Suppressor macrophage (primary cell): ENCODE data around the gene VPREB3.

Source experiments
- DNase-seq, 4 experiments: peaks; one replicate each; pipeline ENCODE4 v3.0.0-alpha.2; 2020 to 2022

The VPREB3 gene

DNA sequence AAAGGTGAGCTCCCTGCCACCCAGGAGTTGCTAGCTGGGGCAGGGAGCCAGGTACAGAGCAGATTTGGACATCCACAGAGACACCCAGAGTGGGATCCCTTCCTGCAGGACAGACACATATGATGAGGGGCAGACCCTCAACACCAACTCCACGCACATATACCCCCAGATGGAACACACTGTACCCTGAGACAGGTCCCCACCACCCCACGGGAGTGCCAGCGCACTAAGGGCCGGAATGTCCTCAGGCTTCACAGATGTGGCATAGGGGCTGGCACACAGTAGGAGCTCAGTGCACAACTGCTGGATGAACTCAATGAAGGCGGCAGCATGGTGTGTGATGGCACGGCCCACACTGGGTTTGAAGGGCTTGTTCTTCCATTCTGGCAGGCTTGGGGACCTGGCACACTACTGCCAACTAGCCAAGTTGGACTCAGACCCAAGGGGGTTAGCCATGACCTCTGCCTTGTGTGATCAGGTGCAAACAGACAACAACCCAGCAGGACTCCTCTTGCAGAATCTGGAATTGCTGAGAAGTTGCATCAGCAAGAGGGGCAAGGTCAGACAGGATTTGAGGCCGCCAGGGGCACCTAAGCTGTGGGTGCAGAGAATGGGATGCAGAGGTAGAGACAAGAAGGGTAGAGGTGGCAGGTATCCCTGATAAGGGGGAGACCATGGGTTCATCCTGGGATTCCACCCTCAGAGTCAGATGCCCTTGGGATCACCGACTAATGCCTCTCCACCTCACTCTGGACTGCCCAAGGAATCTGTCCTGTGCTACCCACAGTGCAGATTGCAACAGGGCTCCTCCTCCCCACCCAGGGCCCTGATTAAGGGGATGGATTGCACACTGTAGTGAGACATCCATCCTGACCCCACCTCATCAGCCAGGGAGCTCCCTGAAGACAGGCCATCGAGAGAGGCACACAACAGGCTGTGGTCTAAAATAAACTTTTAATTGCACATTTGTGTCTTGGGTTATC lies 11.0 kb upstream of the VPREB3 start:
- no peak for DNase-seq

DNA sequence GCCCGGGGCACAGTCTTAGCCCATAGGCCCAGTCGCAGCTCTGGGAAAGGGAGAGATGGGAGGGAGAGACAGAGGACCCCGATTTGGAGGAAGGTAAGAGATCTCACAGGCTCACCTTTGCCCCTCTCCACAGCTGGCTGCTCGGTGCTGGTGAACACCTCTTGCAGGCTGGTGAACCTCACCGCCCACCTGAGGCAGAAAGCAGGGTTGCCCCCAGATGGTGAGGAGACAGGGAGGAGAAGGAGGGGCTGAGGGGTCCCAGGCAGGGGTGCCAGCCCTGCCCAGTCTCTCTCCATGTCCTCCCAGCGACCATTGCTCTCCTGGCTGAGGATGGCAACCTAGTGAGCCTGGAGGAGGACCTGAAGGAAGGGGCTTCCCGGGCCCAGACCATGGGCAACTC lies 9.7 kb upstream of the VPREB3 start:
- DNase-seq = no peak

DNA sequence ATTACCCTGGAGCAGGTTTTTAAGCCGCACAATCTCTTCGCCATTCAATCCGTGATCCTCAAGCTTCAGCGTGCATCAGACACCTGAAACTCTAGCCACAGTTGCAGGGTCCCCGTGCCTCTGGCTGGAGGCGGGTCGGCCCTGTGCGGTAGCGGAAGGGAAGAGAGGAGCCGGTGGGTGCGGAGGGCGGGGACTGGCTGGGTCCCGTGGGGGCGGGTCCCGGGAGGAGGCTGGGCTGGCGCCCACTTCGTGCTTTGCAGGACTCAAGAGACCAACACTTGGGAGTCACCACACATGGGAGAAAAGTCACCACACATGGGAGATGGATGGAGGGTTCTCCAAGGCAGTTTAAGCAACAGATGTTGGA lies 9.3 kb upstream of the VPREB3 start:
- peak in 2 of 4 experiments; percentile 49 to 58 for DNase-seq

DNA sequence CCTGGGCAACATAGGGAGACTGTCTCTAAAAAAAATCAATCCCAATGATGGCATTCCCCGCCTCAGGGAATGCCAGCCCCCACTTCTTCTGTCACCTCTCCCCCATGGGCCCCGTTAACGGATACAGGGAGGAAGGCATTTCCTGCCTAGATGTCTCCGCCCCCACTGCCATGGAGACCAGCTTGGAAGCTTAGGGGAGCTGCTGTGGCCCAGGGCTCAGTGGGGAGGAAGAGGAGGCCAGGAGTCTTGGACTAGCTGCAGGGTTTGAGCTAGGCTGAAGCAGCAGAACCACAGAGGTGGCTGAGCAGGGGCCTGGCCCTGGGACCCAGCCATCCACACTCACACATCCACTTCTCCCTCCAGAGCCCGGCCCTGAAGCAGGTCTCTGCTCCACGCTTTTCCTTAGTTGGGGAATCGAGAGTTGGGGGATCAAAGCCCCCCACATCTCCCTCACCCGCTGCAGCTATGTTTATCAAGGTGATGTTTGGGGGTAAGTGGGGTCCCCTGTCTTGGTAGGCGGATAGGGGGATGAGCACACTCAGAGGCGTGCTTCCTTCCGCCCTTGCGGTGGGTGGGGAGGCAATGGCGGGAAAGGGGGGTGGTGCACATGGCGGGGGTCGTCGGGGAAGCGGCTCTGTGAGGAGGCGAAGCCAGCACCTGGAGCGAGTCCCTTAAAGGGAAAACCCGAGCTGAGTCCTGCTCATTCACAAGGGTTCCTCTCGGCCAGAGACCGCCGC lies 8.8 kb upstream of the VPREB3 start, which contains the start of gene C22orf15:
Gene C22orf15 (plus strand): TSS at position 149 of the 737 bp plus-strand sequence. CDS start 317 bp downstream, at position 466.
- peak in 1 of 4 experiments; percentile 29 for DNase-seq

DNA sequence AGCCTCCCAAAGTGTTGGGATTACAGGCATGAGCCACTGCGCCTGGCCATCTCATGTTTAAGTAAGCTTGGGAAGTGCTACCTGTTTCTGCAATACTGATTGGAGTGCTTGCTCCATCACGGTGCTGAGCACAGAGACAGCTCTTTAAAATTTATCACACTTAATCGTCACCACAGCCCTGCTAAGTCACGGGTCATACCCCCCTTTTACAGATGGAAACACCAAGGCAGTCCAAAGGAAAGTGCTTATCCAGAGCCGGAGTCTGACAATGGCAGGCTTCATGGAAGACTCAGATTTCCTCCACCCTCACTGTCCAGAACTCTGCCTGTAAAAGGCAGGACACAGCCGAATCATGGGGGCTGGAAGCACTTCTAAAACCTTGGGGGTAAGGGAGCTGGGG lies 5.8 kb upstream of the VPREB3 start:
- no peak for DNase-seq

DNA sequence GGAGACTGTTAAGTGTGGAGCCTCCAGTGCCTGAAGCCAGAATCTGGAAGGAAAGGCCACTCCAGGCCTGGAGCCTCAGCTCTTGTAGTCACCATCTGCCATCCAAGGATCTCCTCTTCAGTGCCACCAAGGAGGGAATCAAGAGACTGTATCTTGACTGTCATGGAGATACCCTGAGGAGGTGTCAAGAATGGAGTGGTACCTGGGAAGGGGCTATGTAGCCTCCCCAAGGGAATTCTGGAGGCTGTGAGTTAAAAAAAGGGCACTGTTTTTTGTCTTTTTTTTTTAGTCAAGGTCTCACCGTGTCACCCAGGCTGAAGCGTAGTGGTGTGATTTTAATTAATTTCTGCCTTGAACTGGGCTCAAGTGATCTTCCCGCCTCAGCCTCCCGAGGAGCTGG lies 5.3 kb upstream of the VPREB3 start:
- no peak for DNase-seq

DNA sequence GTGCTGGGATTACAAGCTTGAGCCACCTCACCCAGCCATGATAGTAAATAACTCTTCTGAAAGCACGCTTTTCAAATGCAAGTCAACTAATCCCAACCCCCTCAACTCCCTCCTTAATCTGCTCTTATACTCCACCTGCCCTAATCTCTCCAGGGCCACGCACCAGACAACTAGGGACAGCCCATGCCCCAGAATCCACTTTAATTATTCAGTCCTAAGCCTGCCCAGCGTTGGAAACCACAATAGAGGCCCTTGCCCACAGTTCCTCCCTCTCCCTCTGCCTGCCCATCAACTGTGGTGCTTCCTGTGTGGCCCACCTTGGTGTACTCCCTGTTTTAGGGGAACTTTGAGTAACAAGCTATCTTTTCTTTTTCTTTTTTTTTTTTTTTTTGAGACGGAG lies 2.7 kb upstream of the VPREB3 start:
- no peak for DNase-seq

DNA sequence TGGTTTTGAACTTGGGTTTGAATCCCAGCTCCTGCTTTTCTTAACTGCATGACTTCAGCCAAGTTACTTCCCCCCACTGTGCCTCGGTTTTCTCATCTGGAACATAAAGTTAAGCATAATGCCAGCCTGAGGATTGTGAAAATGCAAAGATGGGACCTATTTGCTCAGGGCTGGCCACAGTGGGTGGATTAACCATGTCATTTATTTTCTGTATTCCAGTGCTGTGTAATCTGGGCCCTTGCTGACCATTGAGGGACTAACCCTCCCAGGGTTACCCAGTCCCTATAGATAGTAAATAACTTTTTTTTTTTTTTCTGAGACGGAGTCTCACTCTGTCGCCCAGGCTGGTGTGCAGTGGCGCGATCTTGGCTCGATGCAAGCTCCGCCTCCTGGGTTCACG lies 1.5 kb upstream of the VPREB3 start:
- DNase-seq = no peak

DNA sequence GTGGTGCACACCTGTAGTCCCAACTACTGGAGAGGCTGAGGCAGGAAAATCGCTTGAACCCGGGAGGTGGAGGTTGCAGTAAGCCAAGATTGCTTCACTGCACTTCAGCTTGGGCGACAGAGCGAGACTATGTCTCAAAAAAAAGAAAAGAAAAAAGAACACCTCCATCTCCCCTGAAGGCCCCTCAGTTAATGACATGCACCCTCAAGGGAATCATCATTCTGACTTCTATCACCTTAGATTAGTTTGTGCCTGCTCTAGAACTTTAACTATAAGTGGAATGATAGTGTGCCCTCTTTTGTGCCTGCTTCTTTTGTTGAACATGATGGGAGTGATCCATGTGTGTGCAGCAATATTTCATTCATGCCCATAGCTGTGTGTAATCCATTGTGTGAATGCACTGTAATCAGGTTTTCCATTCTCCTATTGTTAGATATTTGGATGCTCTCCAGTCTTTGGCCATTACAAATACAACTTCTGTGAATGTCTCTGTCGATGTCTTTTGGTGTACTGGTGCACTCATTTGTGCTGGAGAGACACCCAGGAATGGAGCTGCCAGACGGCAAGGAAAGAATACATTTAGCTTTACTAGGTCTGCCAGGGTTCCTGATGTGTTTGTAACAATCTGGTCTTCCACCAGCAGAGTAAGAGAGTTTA lies 883 bp upstream of the VPREB3 start:
- no peak for DNase-seq

DNA sequence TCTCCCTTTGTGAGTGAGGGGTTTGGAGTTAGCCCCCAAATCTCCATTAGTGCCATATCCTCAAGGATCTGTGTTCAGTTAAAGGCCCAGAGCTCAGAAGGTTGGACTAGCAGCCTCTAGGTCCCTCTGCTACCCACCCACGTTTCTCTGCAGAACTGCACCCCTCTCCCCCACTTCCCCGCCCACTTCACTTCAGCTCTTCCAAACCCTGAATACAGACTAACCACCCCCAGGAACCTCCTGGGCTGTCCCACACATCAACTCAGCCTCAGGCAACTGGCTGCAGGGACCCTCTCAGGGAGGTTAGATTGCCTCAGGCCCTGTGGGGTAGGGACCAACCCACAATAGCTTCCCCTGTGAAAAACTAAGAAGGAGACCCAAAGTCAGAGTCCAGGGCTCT lies 840 bp downstream of the VPREB3 start:
- DNase-seq = peak in 2 of 4 experiments; percentile 23 to 24

DNA sequence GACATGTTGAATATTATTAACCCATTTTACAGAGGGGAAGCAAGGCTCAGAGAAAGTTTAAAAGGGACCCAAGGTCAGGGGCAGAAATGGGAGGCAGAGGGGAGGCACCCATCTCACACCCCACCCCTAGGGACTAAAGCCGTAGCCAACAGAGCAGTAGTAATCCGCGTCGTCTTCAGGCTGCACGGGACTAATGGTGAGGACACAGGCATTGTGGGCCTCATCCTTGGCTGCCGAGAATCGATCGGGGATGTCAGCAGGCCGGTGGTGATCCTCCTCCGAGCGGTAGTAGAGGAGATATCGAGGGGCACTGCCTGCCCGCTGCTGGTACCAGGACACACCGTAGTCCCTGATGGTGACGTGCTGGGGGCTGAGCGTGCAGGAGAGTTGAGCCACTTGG lies 1.5 kb downstream of the VPREB3 start:
- no peak for DNase-seq

DNA sequence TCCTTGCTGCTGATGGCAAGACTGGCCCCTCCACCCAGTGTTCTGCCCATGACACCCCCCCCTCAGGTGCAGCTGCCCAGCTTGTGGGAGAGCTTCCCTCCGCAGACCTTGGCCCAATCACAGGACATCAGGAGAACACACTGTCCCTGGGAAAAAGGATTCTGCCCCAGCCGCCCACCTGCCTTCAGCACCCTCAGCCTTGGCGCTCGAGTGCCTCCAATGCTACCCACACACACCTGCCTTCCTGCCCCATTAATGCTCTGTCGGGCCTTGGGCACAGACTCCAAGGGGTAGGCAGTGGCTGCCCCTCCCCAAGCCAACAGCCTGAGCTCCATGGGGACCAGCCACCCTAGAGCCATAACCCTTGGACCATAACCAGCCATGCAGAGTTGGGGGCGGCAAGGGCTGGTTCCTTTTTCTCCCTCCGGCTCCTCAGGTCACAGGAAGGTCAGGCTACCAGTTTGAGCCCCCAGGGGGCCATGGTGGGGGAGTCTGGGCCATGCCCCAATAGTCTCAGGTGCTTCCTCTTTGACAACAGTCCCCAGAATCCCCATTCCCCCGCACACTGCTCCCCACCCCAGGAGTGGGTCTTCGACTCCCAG lies 2.0 kb downstream of the VPREB3 start:
- DNase-seq = no peak

DNA sequence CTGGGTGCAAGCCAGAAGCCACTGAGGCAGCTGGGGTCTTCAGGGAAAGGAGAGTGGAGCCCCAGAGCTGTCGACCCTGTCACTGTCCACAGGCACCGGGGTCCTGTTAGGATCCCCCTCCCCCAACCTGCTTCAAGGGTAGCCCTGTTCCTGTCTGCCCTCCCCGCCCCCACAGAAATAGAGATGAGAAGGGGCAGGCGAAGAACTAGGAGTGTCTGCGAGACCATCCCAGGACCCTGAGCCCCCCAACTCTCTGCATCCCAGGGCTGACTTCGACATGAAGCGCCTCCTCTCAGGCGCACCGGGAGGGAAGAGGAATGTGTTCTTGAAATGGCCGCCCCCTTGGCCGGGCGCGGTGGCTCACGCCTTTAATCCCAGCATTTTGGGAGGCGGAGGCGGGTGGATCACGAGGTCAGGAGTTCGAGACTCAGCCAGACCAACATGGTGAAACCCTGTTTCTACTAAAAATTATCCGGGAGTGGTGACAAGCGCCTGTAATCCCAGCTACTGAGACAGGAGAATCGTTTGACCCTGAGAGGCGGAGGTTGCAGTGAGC lies 2.7 kb downstream of the VPREB3 start:
- DNase-seq = peak in 2 of 4 experiments; percentile 14 to 42

DNA sequence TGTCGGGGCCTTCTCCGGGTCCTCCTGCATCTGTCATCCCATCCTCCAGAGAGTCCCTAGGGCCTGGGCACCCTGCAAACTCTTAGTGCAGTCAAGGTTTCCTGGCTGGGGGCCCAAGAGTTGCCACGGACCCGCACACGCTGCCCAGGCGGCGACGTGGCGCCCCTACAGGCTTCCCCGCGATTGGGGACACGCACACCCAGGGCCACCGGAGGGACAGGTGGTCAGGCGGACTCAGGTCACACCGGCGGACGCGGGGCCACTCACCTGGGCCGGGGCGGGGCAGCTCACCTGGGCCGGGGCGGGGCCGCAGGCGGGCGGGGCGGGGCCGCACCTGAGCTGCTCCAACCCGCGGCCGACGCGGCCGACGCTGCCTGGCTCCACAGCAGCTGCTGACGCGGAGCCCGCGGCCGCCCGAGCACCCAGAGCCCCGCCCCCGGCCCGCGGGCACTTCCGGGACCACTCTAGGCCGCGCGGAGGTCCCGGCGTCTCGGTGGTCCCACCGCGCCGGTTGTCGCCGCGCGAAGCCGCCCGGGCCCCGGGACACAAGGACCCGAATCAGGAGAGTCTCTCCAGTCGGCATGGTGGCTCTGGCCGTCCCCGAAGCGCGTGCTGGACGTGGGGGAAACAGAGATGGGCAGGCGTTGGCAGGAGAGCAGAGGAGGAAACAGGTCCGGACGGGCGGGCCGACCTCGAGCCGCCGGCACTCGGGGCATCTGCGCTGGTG lies 3.3 kb downstream of the VPREB3 start, which contains the start of gene ZNF70:
Gene ZNF70 (minus strand): TSS at position 399 of the 727 bp plus-strand sequence. CDS start 5,972 bp downstream, outside the sequence.
- peak; percentile 73 to 93 (median 84) for DNase-seq

DNA sequence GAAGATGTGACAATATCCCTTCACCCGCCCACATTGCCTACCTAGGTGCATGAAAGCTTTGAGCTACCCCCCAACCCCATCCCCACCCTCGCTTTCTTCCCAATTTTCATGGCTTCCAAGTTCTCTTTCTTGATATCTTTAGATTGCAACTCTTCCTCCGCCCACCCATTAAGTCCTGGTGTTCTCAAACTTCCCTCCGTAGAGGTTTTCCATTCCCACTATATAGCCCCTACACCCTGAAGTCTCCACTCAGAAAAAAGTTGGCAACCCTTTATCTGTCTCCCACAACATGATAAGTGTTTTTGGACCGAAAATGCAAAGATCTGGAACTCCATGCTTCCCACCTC lies 3.9 kb downstream of the VPREB3 start:
- no peak for DNase-seq

DNA sequence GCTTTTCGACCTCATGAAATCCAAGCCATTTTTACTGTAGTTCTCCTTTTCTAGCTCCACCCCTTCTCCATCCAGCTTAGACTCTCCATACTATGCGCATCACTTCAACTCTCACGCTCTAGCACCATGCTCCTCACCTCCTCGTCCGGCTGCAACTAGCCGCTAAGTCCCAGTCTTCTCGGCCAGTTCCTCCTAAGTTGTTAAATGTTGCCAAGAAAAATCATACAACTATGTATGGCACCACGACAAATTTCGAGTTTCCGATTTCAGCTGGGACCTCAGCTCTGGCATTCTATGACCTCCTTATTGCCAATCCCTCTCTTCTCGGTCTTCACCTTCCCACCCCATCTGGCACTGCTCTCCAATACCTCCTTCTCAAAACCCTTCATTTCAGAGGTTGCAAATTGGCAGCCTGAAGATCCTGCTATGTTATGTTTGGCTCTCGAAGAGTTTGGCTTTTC lies 4.4 kb downstream of the VPREB3 start:
- DNase-seq = peak in 1 of 4 experiments; percentile 12

DNA sequence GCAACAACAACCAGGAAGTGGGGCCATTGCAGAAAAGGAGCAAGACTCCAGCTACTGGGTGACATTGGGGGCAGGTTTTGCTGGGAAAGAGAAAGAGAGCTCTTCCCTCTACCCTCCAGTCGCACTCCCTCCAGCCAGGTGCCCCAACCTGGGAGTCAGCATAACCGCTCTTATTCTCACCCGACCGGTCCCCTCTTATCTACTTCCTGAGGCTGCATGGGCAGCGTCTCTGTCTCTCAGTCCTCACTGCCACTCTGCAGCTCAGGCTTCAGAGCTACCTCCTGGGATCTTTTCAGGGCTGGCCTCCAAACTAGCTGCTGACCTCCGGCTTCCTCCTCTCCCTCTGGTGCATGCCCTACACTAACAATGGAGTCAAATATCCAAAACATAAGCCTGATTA lies 8.4 kb downstream of the VPREB3 start:
- peak in 3 of 4 experiments; percentile 27 to 43 (median 30) for DNase-seq

DNA sequence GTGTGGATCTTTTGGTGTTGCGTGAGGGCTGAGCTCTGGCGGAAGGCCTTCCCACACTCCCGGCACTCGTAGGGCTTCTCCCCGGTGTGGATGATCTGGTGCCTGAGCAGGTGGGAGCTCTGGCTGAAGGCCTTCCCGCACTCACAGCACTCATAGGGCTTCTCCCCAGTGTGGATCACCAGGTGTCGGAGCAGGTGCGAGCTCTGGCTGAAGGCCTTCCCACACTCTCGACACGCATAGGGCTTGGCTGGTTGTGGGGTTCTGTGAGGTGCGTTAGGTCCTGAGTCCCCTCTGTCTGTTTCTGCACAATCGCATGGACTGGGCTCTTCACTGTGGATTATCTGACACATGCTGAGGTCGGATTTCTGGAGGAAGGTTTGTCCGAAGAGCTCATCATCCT lies 9.7 kb downstream of the VPREB3 start:
- no peak for DNase-seq

DNA sequence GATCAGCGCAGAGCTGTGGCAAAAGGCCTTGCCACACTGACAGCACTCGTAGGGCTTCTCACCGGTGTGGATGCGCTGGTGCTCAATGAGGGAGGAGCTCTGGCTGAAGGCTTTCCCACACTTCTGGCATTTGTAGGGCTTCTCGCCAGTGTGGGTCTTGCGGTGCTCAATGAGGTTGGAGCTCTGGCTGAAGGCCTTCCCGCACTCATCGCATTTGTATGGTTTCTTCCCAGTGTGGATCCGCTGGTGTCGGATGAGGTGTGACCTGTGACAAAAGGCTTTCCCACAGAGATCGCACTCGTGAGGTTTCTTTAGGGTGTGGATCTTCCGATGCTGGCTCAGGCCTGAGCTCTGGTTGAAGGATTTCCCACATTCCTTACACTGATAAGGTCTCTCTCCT lies 10.2 kb downstream of the VPREB3 start:
- DNase-seq = no peak

DNA sequence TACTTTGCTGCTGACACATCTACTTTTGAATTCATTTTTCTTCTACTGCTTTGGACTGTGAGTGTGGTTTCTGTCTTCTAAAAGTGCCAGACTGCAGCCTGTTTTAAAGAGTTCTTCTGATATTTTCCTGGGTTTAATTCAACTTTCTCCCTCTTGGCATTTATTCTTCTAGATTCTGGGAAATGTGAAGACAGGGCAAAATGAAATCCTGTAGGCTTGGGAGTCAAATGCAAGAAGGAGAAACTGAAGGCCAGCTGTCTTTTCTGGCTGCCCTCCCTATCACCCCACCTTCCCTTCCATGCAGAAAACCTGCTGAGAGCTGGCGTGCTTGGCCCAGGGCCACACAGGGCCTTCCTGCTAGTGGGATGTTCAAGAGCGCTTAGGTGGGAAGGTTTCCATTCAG lies 10.9 kb downstream of the VPREB3 start:
- DNase-seq = no peak

DNA sequence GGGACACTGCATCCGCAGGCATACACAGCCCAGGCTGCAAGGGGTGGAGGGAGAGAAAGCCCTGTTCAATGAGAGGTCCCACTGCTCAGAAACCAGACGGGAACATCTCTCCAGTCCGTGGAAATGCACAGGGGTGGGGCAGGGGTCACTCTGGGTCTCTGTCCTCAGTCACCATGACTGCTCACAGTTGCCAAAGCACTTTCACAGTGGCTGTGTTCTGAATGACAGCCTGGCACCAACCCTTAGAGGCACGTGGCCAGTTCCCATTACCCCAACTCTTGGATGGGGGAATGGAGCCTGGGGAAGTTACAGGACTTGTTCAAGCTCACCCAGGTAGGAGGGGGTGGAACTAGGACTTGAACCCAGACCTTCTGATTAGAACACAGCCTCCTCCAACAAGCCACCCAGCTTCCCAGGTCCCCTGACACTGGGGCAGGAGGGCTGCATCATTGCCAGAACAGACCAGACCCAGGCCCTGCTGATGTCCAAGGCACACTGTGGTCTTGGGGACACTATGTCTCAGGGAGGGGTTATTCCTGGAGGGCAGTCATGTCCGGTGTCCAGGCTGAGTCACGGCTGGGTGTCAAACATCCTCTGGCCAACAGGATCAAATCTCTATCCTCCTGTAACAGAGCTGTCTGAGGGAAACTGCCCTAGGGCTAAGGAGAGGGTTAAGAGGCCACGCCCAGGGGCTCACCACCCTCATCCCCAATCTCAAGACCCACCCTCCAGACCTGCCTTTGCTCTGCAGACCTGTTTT lies 11.5 kb downstream of the VPREB3 start:
- no peak for DNase-seq
